ENCODE results near the gene KCNAB2.

KCNAB2 gene

DNA sequence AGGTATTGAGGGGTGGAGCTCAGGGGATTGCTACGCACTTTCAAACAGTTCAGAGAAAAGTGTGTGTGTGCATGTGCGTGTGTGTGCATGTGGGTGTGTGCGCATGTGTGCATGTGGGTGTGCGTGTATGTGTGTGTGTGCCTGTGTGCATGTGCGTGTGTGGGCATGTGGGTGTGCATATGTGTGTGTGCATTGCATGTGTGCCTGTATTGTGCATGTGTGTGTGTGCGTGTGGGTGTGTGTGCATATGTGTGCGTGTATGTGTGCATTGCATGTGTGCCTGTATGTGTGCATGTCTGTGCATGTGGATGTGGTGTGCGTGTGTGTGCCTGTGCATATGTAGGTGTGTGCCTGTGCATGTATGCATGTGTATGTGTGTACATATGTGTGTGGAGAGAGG, 12.6 kb upstream of the KCNAB2 start:
- DNase-seq = no peak

DNA sequence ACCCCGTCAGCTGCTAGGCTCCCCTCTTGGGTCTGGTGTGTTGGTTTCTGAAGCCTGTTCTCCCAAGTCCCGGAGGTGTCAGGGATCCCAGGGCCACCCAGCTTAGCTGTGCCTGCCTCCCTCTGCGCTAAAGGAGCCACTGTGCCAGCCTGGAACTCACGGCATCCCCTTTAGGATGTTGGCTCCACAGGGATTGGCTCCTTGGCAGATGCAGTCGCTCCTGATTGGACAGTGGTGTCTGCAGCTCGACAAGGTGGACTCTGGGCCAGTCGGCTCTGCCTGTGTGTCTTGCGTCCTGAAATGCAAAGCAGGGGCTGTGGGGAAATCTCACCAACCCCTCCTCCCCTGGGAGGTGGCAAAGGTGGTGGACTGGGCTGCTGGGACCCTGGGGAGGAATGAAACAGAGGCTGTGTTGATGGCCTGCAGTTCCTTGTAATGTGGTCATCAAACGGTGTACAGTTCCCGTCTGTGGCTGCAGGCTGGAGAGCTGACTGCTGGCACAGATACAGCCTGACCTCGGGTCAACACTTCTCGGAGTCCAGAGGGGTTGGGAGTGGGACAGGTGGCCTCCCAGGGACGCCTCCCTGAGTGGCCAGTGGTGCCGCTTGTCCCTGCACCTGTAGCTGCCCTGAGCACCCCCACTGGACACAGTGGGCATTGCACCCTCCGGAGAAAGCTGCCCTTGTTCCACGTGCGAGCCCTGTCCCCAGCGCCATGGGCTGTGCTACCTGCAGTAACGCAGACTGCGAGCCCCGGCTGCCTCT, 11.5 kb upstream of the KCNAB2 start:
- peak in 4 of 14 donors; percentile 10 to 77 (median 24) for DNase-seq

DNA sequence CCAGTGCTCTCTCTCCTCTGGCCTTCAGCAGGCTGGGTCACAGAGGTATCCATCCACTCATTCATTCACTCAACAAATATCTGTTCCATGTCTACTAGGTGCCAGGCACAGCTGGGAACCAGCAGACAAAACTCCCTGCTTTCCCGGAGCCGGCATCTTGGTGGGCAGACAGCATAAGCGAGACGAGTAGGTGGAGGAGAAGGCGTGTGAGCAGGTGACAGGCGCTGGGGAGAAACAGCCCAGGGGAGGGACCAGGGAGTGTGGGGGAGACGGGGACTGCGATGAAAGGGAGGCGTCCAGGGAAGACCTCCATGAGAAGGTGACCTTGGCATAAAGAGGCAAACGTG, 11.0 kb upstream of the KCNAB2 start:
- no peak for DNase-seq

DNA sequence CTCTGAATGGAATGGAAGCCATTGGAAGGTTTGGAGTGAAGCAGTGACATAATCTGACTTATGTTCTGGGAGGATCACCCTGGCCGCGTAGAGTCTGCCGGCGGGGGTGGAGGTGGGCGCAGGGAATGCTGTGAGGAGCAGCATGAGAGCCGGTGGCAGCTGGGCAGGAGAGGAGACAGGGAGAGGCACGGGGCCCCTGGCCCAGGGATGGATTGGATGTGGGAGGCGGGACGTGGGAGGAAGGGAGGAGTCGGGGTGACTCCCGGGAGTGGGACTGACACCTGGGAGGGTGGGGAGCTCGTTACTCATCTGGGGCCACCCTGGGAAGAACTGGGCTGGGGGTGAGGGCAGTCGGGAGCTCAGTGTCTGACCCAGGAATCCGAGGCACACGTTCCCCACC, 10.4 kb upstream of the KCNAB2 start:
- DNase-seq = no peak

DNA sequence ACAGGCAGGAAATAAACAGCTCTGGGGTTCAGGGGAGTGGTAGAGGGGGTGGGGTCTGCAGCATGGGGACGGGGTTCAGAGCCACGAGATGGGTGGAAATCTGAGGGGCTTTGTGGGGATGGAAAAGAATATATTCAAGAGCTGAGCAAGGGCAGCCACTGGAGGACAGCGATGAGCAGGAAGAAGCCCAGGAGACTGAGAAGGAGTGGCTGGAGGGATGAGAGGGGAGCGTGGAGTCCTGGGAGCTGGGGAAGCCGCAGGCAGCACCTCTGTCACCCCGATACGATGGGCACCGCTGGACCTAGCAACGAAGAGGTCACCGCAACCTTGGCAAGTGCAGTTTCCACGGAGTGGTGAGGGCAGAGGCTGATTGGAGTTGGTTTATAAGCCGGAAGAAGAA, 10.0 kb upstream of the KCNAB2 start:
- no peak for DNase-seq

DNA sequence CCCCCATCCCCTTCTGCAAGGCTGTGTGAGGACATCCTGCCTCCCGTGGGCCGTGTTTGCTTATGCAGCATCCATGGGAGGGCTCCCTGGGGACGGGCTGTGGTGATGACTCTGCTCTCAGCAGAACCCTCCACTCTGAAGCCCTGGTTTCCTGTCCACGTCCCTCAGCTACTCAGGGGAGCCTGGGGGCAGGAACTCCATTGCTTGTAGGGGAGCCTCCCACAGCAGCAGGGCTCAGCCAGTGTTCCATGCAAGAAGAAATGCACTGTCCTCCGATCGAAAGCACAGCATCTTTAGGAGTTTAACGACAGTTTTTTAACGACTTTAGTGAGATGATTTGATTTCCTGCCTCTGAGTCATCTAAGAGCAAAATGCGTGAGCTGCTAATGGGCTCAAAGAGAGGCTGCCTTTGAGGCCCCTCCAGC, 8.3 kb upstream of the KCNAB2 start:
- no peak for DNase-seq

DNA sequence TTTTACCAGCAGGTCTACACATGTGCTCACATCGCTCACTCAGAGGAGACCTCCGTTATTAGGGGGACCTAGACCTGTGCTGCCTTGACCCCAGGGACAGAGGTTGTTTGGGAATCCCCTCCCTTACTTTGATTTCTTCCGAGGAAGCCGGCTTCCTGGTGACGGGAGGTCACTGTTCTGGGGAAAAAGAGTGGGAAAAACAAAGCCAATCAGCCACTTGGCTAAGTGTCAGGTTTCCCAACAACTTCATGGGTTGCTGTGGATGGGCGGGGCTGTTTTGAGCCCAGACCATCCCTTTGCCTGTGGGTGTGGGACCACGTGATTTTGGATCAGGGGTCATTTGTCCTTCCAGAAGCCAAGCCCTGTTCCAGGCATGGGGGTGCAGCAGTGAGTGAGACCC, 7.1 kb upstream of the KCNAB2 start:
- DNase-seq = no peak

DNA sequence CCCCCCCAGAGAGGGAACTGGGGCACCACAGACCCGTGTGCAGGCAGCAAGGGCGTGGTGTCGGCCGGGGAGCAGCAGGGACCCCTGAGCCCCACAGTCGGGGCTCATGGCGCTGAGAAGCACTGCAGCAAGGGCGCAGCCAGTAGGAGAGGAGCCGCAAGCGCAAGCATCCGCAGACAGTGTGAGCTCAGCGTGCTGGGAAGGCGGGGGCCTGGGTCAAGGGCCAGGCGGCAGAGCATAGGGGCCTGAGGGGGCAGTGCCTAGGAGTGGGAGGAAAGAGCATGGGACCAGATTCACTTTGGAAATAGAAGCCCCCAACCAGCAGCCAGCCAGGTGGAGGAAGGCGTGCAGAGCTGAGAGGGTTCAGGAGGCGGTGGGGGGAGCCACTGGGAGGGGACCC, 6.7 kb upstream of the KCNAB2 start:
- DNase-seq = no peak

DNA sequence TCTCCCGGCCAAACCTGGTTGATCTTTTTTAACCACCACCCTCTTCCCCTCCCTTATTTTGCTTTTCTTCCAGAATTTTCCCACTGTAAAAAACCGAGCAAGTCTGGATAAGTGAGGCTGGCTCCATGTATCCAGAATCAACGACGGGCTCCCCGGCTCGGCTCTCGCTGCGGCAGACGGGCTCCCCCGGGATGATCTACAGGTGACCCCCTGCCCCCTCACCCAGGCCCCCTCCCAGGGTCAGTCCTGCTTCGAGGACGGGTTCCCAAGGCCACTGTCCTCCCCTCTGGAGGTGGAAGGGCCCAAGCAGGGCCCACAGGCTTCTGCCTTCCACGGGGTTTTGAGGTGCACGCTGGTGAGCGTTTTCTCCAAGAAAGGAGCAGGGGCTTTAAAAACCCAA, 5.2 kb upstream of the KCNAB2 start:
- DNase-seq = no peak

DNA sequence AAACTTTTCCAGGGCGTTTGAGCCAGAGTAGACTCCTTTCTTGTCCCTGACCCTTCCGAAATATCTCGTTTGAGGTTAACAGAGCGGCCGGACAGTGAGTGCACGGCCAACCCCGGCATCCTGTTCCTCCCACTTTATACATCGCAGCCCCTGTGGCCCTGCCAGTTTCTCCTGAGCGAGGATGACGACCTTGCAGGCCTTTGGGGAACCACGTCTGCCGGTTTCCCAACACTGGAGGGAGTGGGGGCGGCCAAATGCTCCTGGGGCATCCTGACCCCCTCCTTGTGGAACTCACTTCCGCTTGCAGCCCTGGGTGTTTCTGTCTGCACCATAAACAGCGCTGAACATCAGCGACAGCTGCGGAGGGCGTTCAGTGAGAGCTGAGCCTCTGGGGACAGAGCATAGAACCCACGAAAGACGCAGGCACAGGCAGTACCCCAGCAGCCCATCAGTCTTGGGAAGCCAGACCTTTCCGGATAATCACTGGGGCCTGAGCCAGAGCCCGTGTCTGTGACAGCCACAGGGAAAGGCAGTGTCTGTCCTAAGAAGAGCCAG, 4.8 kb upstream of the KCNAB2 start:
- no peak for DNase-seq

DNA sequence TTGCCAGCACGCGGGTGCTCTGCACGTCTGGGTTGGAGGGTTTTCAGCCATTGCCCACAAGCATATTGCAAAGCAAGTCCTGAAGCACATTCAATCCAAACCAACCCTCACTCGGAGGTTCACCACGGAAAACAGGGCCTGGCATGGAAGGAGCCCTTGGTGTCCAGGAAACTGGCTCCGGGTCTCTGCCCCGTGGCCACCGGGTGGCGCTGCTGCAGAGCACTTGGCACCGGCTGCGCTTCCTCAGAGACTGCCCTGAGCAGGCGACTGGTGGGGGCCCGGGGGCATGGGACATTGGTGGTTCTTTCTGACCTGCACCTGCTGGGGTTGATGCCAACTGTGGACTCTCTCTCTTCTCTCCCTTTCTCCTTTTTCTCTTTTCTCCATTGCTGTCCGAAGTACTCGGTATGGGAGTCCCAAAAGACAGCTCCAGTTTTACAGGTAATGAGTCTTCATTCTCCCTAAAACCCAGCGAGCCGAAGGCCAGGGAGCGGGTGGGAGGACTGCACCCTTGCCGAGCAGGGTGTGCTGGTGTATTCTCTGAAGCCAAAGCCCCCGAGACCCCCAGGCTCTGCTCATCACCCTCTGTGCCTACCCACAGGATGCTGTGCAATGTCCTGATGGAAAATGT, 4.1 kb upstream of the KCNAB2 start:
- peak in 1 of 14 donors; percentile 8 for DNase-seq

DNA sequence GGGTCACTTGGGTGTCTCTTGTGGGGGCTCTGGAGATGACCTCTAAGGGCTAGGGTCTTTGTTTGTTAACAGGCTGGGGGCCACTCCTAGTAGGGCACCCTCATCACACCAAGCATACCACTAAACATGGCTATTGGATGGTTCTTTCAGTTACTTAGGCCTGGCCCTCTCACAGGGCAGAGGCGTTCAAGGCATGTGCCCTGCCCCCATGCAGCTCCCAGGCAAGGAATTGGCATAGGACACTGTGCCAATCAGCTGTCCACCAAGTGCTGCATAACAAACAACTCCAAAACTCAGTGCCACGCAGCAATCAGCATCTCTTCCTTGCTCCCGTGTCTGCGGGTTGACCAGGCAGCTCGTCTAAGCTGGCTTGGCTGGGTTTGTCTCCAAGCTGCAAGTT, 2.1 kb upstream of the KCNAB2 start:
- DNase-seq = no peak

DNA sequence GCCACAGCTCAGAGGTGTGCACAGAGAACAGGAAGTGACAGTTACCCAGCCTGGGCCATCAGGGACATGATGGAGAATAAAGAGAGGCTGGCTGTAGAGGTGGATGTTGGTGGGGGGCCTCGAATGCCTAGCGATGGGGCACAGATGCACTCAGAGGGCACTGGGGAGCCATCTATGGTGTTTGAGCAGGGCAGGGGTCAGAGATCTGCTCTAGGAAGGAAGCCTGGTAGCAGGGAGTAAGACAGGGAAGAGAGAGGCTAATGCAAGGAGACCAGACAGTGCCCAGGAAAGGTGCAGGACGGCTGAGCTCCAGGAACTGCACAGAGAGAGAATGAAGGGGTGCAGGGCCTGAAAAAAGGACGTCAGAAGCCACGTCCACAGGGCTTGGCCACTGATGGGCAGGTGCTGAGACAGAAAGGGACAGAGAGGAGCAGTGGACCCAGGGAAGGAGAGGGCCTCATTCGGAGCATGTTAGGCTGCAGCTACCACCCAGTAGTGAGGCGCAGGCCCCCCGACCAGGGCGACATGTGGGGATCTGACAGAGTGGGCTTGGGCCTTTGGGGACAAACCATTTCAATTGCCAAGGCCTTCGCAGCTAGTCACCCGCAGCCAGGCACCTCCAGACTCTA, 1.1 kb upstream of the KCNAB2 start:
- DNase-seq = no peak

DNA sequence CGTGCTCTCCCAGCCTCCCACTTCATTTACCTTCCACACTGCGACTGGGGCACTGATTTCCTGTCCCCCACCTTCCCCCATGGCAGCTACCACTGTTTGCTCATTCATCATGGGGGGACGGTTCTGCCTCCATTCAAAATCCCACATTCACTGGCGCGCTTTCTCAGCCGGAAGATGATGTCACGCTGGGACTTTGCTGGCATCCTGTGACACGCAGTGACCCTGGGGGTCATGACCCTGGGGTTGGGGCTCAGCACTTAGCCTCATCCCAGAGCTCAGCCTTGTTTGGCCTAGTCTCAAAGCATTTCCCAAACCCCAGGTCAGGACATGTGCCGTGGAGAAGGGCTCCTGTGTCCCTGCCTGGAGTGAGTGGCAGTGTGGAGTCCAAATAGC, 582 bp upstream of the KCNAB2 start:
- no peak for DNase-seq

DNA sequence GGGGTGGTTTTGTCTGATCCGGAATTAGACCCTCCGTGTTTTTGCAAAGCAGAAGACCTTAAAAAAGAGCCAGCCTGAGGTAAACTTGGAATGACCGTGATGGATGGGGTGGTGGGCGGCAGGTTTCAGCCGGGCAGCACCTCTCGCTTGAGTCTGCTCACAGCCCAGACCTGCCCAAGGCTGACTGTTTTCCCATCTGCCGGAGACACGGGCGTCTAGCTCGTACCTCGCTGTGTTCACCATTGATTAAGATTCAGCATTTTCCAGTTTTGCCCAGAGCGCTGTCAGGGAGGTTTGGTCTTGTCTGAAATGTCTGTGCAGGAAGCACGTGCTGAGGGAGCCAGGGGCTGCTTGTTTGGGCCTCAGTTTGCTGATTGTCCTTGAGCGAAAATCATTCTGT, 591 bp downstream of the KCNAB2 start:
- no peak for DNase-seq

DNA sequence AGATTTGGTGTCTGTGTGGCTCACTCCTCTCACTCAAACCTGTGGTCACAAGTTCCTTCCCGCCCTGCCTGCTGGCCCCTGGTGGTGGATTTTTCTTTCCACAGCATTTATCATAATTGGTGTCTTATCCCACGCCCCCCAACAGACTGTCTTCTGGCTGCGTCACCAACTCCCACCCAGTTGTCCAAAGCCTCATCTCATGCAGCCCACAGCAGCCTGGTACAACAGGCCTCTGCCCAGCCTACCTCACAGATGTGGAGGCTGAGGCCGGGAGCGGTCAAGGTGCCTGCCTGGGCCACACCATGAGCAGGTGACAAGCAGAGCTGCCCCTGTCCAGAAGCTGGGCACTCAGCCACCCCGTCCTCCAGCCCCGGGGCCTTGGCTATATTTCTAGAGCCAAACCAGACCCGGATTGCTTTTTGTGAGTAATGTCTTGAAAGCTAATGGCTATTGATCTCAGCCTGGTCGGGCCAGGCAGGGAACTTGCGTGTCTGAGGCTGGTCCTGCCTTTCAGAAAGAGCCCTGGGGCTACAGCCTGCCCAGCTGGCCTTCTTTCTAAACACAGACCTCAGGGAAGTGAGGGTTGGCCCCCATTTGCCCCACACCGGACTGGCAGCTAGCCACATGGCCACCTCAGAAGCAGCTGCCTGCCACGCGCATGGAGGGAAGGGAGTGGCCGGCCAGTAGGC, 2.6 kb downstream of the KCNAB2 start:
- DNase-seq = no peak

DNA sequence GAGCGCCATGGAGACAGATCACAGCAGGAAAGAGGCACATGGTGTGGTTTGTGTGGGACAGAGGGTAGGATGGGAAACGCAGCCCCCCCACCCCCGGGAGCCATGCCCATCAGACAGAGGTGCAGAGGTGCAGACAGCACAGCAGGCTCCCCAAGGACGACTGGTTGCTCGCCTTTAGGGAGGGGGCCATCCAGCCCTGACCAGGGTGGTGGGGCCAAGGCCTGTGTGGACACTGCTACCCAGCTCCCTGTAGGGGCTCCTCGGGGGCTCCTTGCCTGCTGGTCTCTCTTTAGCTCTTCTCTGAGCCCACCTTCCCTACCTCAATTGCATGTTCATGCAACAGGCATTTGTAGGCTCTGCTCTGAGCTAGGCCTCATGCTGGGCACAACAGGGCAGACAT, 3.7 kb downstream of the KCNAB2 start:
- no peak for DNase-seq

DNA sequence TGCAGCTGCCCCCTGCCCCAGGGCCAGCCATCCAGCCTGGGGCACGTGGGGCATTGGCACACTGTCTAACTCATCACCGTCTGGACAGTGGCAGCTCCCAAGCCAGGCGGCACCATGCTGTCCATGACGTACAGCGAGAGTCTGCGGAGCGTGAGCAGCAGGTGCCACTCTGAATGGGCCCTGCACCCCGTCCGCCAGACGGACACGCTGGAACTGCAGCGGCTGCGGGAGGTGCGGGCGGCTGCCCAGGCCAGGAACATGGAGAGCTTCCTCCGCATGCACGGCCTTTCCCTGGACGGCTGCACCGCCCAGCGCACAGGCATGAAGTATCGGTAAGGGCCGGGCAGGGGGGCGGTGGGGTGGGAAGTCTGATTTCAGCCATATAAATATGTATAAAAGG, 5.7 kb downstream of the KCNAB2 start:
- DNase-seq = no peak

DNA sequence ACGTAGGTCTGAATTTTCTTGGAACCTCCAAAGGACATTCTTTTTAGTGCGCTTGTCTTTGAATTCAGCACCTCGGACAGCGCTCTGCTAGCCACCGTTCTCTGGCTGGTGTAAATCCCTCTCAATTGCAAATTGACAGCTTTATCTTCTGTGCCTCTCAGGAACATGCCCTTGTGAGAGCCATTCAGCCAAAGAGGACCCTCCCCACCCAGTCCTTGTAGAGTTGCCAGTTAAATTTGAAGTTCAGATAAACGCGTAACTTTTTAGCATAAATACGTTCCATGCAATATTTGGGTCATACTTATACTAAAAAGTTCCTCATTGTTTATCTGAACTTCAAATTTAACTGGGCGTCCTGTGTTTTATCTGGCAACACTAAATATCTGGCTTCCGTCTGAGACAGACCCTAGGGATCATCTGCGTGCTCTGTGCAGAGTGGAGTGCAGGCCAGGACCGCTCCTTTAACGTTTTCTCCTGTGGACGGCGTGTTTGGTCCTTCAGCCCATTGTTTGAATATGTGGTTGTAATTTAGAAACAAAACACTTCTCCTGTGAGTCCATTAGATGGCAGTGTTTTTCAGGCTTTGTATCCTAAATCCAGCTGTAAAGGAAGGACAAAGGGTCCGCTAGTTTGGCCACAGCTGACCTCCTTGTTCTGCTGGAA, 7.0 kb downstream of the KCNAB2 start:
- peak in 8 of 14 donors; percentile 2 to 21 (median 14) for DNase-seq

DNA sequence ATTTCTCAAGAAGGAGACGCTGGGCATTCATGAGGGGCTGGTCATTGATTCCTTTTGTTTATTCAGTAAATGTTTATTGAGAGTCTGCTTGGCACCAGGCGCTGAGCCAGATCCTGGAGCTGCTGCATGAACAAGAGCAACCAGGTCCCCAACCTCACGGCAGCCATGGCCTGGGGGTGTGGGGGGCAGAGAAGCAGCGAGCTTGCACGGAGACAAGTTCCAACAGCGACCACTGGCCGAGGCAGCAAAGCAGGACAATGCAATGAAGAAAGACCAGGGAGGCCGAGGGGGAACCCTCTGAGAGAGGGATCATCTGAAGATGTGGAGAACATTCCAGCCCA, 7.5 kb downstream of the KCNAB2 start:
- DNase-seq = no peak

DNA sequence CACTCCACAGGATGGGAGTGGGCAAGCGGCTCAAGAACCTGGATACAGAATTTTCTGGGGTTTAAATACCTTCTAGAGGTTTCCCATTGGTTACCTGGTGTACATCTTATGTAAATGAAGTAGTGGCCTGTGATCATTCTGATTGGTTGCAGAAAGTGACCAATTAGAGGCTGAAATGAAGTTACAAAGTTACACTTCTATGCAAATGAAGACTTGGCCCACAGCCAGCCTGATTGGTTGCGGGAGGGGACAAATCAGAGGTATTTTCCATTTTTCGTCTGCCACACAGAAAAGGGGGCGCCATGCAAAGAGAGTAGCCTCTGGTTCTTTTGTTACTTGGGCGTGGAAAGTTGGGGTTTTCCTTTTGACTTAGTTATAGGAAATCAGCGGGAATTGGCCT, 8.9 kb downstream of the KCNAB2 start:
- no peak for DNase-seq

DNA sequence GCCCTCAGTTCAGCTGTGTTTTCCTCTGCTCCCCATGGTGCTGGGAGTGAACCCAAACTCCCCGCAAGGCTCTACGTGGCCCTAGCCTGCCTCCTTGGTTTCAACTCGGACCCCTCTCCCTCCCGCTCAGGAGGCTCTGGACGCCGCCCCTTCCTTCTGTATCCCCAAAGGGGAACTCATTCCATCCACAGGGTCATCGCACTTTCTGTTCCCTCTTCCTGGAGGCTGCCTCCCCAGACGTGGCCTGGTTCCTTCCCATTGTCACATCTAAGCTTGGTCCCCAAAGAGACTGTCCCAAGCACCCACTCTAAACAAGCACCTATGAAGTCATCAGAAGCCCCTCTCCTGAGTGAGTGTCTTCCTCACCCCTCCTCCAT, 10.9 kb downstream of the KCNAB2 start:
- DNase-seq = no peak
